ENCODE data around the gene COL2A1. TPM values are rescaled to one million over a fixed set of nuclear protein-coding genes. Genes with fewer than 3 reads are reported as not detected.
A peak's percentile ranks its signal among the peaks of the same experiment; 100 is the strongest.

COL2A1 gene
- total RNA-seq, 1 experiment from 2014 or later = 0.50 TPM

DNA sequence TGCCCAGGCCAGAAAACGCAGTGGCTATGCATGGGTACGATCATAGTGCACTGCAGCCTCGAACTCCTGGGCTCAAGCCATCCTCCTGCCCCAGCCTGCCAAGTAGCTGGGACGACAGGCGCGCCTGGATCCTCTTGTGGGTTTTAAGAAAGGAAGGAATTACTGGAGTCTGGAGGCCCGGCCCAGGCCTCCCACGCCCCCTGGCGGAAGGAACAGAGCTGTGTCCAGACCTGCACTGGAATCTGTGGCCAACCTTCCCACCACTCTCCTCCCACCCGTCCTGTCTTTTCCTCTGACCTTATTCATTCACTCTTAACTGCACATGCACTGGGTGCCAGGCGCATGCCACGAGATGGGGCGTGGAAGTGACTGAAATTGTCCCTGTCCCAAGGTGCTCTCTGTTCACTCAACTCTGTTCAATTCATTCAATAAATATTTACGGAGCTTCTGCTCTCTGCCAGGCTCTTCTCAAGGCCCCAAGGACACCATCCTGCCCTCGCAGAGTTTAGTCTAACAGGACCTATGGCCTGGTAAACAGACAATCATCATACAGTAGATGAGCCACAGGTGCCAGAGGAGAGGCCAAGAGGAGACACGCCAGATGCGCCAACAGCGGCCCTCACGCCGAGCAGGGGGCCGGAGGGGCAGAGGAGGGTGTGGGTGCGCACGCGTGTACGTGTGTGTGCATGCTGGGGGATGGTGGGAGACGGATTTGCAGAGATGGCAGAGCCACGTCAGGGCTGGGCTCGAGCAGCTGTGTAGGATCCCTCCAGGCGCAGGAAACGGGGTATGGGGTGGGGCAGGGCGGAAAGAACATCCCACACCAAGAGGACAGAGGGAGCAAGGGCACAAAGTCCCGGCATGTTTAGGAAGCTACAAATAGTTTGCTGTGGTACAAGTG, 54.6 kb downstream of the COL2A1 start:
- TF ChIP-seq CTCF (IDR thresholded peaks at IDR 0.05; ENCODE audit: unreplicated experiment) = peak; percentile 59
- CTCF ChIA-PET = interaction anchor here (0.7 to 2.7 kb wide), 7 partner anchors 14 to 207 kb away, joined by 3 to 31 read pairs (median 5); partner anchors contain the start of genes TMEM106C and VDR
- no TSS peak for BruUV-seq (replicated peaks)
- H3K9me3 Mint-ChIP-seq (ENCODE audit: low read depth, unreplicated experiment) = no peaks in the 10 kb centered on the region
- H3K27ac Mint-ChIP-seq (ENCODE audit: unreplicated experiment) = no peak overlapping the region
- intact Hi-C loops (cut with micrococcal nuclease; ENCODE audit: unreplicated experiment) = loop anchor here (1.0 kb wide), 1 partner anchor 44 kb away; no protein-coding TSS in a partner anchor
- H3K4me1 Mint-ChIP-seq (ENCODE audit: low read depth, unreplicated experiment) = peaks cover 8% of the 10 kb centered on the region
- H3K36me3 Mint-ChIP-seq (ENCODE audit: insufficient read depth, unreplicated experiment) = no peaks in the 10 kb centered on the region
- H3K4me3 Mint-ChIP-seq (ENCODE audit: low read depth, unreplicated experiment) = no peak overlapping the region
- peaks cover 43% of the 10 kb centered on the region for H3K27me3 Mint-ChIP-seq (ENCODE audit: unreplicated experiment)
- peak; percentile 82 for DNase-seq

DNA sequence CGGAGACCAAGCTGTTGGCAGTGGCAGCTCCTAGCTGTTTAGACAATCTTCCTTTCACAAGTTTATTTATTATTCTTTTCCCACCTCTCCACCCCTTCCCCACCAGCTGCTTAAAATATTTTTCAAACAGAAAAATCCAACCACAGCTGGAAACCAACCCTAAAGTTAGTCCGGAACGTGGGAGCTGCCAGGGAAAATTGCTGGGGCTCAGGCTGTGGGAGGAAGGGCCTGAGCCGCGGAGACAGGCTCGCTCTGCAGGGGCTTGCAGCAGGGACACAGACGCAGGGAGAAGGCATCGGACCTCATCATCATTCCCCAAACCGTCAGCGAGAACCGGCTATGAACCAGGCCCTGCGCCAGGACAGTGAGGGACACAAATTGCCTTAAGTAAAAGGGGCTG, 56.9 kb downstream of the COL2A1 start:
- Mint-ChIP-seq H3K36me3 (ENCODE audit: insufficient read depth, unreplicated experiment) (no peaks in the 10 kb centered on the region), H3K4me1 (ENCODE audit: low read depth, unreplicated experiment) (peaks cover 8% of the 10 kb centered on the region), H3K9me3 (ENCODE audit: low read depth, unreplicated experiment) (no peaks in the 10 kb centered on the region), H3K27ac (ENCODE audit: unreplicated experiment) (no peak overlapping the region), H3K4me3 (ENCODE audit: low read depth, unreplicated experiment) (no peak overlapping the region), H3K27me3 (ENCODE audit: unreplicated experiment) (peaks cover 25% of the 10 kb centered on the region)
- no TSS peak for BruUV-seq (replicated peaks)
- no peak for TF ChIP-seq CTCF (IDR thresholded peaks at IDR 0.05; ENCODE audit: unreplicated experiment)
- CTCF ChIA-PET = interaction anchor here (1.5 kb wide), 1 partner anchor 42 kb away, joined by 7 read pairs; the partner anchor contains the start of gene VDR
- DNase-seq = no peak
- intact Hi-C loops (cut with micrococcal nuclease; ENCODE audit: unreplicated experiment) = no loop called here

DNA sequence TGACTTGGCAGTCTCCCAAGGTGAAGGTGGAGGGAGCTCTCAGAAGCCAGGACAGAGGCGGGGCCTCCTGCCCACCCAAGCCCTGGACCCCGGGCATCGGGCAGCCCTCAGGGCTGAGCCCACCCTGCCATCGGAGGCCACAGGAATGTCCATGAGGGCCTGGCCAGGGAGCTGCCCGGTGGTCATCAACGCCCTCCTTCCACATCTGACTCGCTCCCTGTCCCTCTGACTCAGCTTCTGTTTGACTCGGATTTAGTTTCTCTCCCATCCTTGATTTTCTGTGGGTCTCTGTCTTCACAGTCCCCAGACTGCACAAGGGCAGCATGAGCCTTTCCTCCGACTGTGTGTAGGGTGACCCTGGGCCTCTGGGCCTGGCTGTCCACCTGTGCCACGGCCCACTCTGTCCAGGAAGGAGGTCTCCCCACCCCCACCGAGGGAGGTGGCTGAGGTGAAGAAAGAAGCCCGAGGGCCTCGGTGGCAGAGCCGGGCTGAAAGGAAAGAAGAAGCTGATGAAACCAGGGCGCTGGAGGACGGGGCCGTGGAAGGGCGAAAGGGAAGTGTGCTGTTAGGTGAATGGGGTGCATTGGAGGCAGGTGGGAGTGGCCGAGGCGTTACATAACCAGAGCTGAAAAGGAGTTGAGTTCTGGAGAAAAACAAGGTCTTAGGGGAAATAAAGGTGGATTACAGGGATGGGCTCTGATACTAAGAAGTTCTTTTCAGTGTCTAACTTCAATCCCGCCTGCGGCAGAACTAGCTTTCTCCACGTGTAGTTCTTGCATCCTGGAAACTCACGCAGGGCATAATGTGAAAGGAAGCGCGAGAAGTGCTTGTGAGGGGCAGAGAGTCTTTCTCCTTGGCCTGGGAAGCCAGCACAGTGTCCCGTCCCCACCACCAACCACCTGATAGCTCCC, 57.6 kb downstream of the COL2A1 start:
- Mint-ChIP-seq H3K36me3 (ENCODE audit: insufficient read depth, unreplicated experiment) (no peaks in the 10 kb centered on the region), H3K27me3 (ENCODE audit: unreplicated experiment) (peaks cover 19% of the 10 kb centered on the region), H3K27ac (ENCODE audit: unreplicated experiment) (no peak overlapping the region), H3K4me3 (ENCODE audit: low read depth, unreplicated experiment) (no peak overlapping the region), H3K4me1 (ENCODE audit: low read depth, unreplicated experiment) (peaks cover 8% of the 10 kb centered on the region), H3K9me3 (ENCODE audit: low read depth, unreplicated experiment) (no peaks in the 10 kb centered on the region)
- CTCF ChIA-PET = interaction anchor here (0.5 to 1.6 kb wide), 3 partner anchors 14 to 46 kb away, joined by 5 to 11 read pairs (median 7); partner anchors contain the start of gene VDR
- DNase-seq = no peak
- intact Hi-C loops (cut with micrococcal nuclease; ENCODE audit: unreplicated experiment) = no loop called here
- no TSS peak for BruUV-seq (replicated peaks)
- TF ChIP-seq CTCF (IDR thresholded peaks at IDR 0.05; ENCODE audit: unreplicated experiment) = no peak

GRCh38 chr12:47945341-47945728, 58.9 kb downstream of the COL2A1 start:
- intact Hi-C loops (cut with micrococcal nuclease; ENCODE audit: unreplicated experiment) = no loop called here
- Mint-ChIP-seq H3K27me3 (ENCODE audit: unreplicated experiment) (peaks cover 5% of the 10 kb centered on the region), H3K9me3 (ENCODE audit: low read depth, unreplicated experiment) (no peaks in the 10 kb centered on the region), H3K4me1 (ENCODE audit: low read depth, unreplicated experiment) (peaks cover 8% of the 10 kb centered on the region), H3K27ac (ENCODE audit: unreplicated experiment) (no peak overlapping the region), H3K36me3 (ENCODE audit: insufficient read depth, unreplicated experiment) (no peaks in the 10 kb centered on the region), H3K4me3 (ENCODE audit: low read depth, unreplicated experiment) (no peak overlapping the region)
- DNase-seq = no peak
- CTCF ChIA-PET = interaction anchor here (1.6 kb wide), 1 partner anchor 45 kb away, joined by 5 read pairs; no protein-coding TSS in a partner anchor
- no TSS peak for BruUV-seq (replicated peaks)
- TF ChIP-seq CTCF (IDR thresholded peaks at IDR 0.05; ENCODE audit: unreplicated experiment) = no peak

Data from Calu3 (cell line).